Pancreas (tissue), 10 donors: ENCODE results near the gene NEDD8. TPM values are rescaled to one million over a fixed set of nuclear protein-coding genes. Genes with fewer than 3 reads are reported as not detected.

Experiments used
- ATAC-seq, 4 donors: fragments of 200-7000 bp; cut with Tn5 transposase; one replicate each; pipeline versions ENCODE4 v1.8.0 to v1.9.1; 2020; ENCODE audit warnings: mild to moderate bottlenecking in 4 of 4, moderate library complexity in 4 of 4
- DNase-seq, 6 donors: peaks; one replicate each; pipeline ENCODE4 v3.0.0-alpha.2; 2020
- FAIRE-seq: peaks from 2 replicates; lab custom pipeline; 2012; peaks lifted over from hg19 to GRCh38; lab: Jason Lieb, UNC
- H3K27ac ChIP-seq, 4 donors: fragments of 200-600 bp; sonication (generic); 1 replicate in 3 of 4; 2 replicates in 1 of 4; pipeline versions ENCODE4 v1.5.0 to v1.8.0; 2020
- H3K27me3 ChIP-seq, 4 donors: fragments of 200-600 bp; one replicate each; pipeline ENCODE4 v1.8.0; 2021
- H3K36me3 ChIP-seq, 3 donors: fragments of 200-600 bp; sonication (generic) in 1 of 3; one replicate each; pipeline versions ENCODE4 v1.5.0 to v1.8.0; 2020 to 2021
- H3K4me1 ChIP-seq, 3 donors: fragments of 200-600 bp; one replicate each; pipeline ENCODE4 v1.8.0; 2021
- H3K4me3 ChIP-seq, 4 donors: fragments of 200-600 bp; sonication (generic) in 2 of 4; one replicate each; pipeline versions ENCODE4 v1.5.0 to v1.8.0; 2020 to 2021
- H3K9me3 ChIP-seq, 4 donors: fragments of 200-600 bp; one replicate each; pipeline ENCODE4 v1.8.0; 2021
- WGBS, 2 donors: extraction: QIAGEN DNeasy Blood & Tissue Kit; methylation state at CpG; one replicate each; pipeline ENCODE4 v1.1.7; 2013; 5-methylcytosine and 5-hydroxymethylcytosine counted together
- intact Hi-C, 3 donors: fragments of 100-400 bp; cut with DNase I; formaldehyde crosslinking; loops; one replicate each; pipeline versions ENCODE4 v1.11.1 to v1.14.2; 2022
- polyA plus RNA-seq, 2 donors: library from polyadenylated mRNA; stranded (reverse); fragments of 200-250 nt; gene quantifications; one replicate each; pipeline ENCODE4 v1.2.3, GENCODE V29; 2013
- total RNA-seq, 6 donors: library from RNA; stranded (reverse); fragmentation: NEBNext Ultra II Directional in 4 of 6; extraction: Animal tissue kit (Norgen Biotek cat#: 25700) in 4 of 6; gene quantifications; one replicate each; pipeline versions ENCODE4 v1.2.1 to v1.2.4, GENCODE V29; 2021 to 2023
- TF ChIP-seq, protein P1 (sequence below), 4 donors: fragments of 200-600 bp; sonication (generic) in 3 of 4; IDR thresholded peaks; one replicate each; pipeline versions ENCODE4 v1.5.0 to v1.8.0; 2021; ENCODE audit warnings: antibody characterized with exemption in 4 of 4
- donor health status: healthy with polysubstance abuse.
- donor health status: DM: no; HTN: no; CAD: no; lungs with moderate emphysema.
- donor health status: DM: no; HTN: no; CAD: no.
- donor health status: control.
- donor health status: control.
- donor health status: Bipolar disorder and iron deficiency.
- donor health status: DM: yes; HTN: yes; CAD: no.
- donor health status: DM: no; HTN: no; CAD: no.
- donor health status: DM: no; HTN: no; CAD: no.
- donor health status: DM: yes; HTN: yes; CAD: no.

The NEDD8 gene
- total and polyA plus RNA-seq, 8 donors, result 32.5 to 118 (median 55.4) TPM

GRCh38 chr14:24269910-24270536, 37.9 kb upstream of the NEDD8 start:
- H3K27me3 ChIP-seq, result no peaks in the 10 kb centered on the region
- H3K36me3 ChIP-seq, result peaks cover 0 to 18% (median 0%) of the 10 kb centered on the region in 3 donors
- H3K4me3 ChIP-seq, result no peak overlapping the region
- TF ChIP-seq, protein P1, sequence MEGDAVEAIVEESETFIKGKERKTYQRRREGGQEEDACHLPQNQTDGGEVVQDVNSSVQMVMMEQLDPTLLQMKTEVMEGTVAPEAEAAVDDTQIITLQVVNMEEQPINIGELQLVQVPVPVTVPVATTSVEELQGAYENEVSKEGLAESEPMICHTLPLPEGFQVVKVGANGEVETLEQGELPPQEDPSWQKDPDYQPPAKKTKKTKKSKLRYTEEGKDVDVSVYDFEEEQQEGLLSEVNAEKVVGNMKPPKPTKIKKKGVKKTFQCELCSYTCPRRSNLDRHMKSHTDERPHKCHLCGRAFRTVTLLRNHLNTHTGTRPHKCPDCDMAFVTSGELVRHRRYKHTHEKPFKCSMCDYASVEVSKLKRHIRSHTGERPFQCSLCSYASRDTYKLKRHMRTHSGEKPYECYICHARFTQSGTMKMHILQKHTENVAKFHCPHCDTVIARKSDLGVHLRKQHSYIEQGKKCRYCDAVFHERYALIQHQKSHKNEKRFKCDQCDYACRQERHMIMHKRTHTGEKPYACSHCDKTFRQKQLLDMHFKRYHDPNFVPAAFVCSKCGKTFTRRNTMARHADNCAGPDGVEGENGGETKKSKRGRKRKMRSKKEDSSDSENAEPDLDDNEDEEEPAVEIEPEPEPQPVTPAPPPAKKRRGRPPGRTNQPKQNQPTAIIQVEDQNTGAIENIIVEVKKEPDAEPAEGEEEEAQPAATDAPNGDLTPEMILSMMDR (IDR thresholded peaks at IDR 0.05), result no peak
- intact Hi-C loops, result no loop called here
- DNase-seq, result peak in 2 of 6 donors; percentile 34 to 69
- H3K27ac ChIP-seq, result no peak overlapping the region
- no peaks in the 10 kb centered on the region for H3K9me3 ChIP-seq
- 92 to 96% methylated on average over 14 of the region's 14 CpGs for WGBS, 2 donors
- H3K4me1 ChIP-seq, result peaks cover 11 to 22% (median 18%) of the 10 kb centered on the region in 3 donors
- no peak for FAIRE-seq
- ATAC-seq, result no peak

- Histone ChIP-seq H3K9me3 (no peaks in the 10 kb centered on the region), H3K36me3 (peaks cover 0 to 18% (median 0%) of the 10 kb centered on the region in 3 donors), H3K4me1 (peaks cover 11 to 22% (median 18%) of the 10 kb centered on the region in 3 donors), H3K27me3 (no peaks in the 10 kb centered on the region), H3K27ac (no peak overlapping the region), H3K4me3 (no peak overlapping the region)
- peak in 2 of 6 donors; percentile 9 to 33 for DNase-seq
- WGBS, 2 donors, result 94 to 96% methylated on average over 8 of the region's 8 CpGs
- TF ChIP-seq, protein P1 (IDR thresholded peaks at IDR 0.05), result no peak
- no peak for ATAC-seq
- intact Hi-C loops, result no loop called here
- no peak for FAIRE-seq
These were observed 37.2 kb upstream of the NEDD8 start for GRCh38 chr14:24269368-24269767.

DNA sequence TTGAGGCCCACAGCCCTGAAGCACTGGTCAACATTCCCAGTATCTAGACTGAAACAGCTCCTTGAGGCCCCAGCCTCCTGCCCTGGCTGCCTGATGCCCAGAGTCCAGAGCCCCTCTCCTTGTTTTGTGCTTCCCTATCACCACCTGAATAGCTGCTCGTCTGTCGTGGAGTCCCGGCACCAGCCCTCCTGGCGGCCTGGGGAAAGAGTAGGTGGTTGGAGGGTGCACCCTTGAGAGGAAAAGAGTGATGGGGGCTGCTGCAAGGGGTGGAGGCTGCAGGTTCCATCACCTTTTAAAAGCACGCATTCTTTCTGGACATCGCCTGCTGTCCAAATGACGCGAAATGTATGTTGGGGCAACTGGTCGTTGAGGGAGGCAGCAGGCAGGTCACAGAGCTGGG, 36.1 kb upstream of the NEDD8 start:
- peaks cover 3 to 15% (median 11%) of the 10 kb centered on the region in 3 donors for H3K4me1 ChIP-seq
- intact Hi-C loops, result no loop called here
- H3K9me3 ChIP-seq, result no peaks in the 10 kb centered on the region

GRCh38 chr14:24267516-24267915, 35.3 kb upstream of the NEDD8 start:
- TF ChIP-seq, protein P1 (IDR thresholded peaks at IDR 0.05), result no peak
- FAIRE-seq (no peak), DNase-seq (peak in 2 of 6 donors; percentile 20 to 50), ATAC-seq (no peak)
- WGBS, 2 donors, result 89 to 93% methylated on average over 9 of the region's 9 CpGs
- no peaks in the 10 kb centered on the region for H3K27me3 ChIP-seq
- peaks cover 0 to 8% (median 4%) of the 10 kb centered on the region in 3 donors for H3K4me1 ChIP-seq
- H3K9me3 ChIP-seq, result no peaks in the 10 kb centered on the region
- H3K27ac ChIP-seq, result no peak overlapping the region
- H3K4me3 ChIP-seq, result no peak overlapping the region
- H3K36me3 ChIP-seq, result peaks cover 0 to 18% (median 0%) of the 10 kb centered on the region in 3 donors
- intact Hi-C loops, result no loop called here

More for the DNA sequence above, 36.1 kb upstream of the NEDD8 start:
- Histone ChIP-seq H3K4me3 (no peak overlapping the region), H3K27ac (no peak overlapping the region), H3K36me3 (peaks cover 0 to 18% (median 0%) of the 10 kb centered on the region in 3 donors), H3K27me3 (no peaks in the 10 kb centered on the region)
- TF ChIP-seq, protein P1 (IDR thresholded peaks at IDR 0.05), result no peak
- FAIRE-seq (no peak), ATAC-seq (no peak), DNase-seq (peak in 2 of 6 donors; percentile 14 to 44)
- 91 to 94% methylated on average over 9 of the region's 9 CpGs for WGBS, 2 donors
